HG03135 (cell line): ENCODE results near the gene DPY19L1.
"Not testable (repeated sequence)": the region's sequence is repeated elsewhere in the genome, so short reads cannot be mapped to it uniquely, and the experiment has no call there.

Experiments used
- ATAC-seq: cut with Tn5 transposase; IDR thresholded peaks from one replicate; pipeline ENCODE4 v1.9.1; 2021; ENCODE audit warnings: mild to moderate bottlenecking, moderate library complexity; ENCODE audit not compliant: unreplicated experiment

The DPY19L1 gene

DNA sequence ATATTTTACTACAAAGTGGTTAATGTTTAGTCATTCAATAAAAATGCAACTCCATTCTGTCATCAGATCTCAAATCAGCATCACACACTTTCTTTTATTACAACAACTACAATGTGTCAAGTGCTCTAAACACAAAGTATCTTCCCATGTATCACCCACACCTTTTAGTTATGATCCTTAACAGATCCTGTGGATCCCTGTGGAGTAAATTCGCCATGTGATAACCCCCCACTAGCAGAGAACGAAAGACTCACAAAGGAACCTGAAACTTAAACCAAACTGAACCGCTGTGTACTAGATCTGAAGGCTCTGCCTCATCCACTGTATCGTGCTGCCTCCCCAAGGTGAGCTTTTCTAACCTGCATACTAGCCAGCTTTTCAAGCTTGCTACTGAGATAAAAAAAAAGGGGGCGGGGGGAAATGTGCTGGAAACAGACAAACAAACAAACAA lies 1.7 kb downstream of the DPY19L1 start:
- peak; percentile 11 for ATAC-seq

DNA sequence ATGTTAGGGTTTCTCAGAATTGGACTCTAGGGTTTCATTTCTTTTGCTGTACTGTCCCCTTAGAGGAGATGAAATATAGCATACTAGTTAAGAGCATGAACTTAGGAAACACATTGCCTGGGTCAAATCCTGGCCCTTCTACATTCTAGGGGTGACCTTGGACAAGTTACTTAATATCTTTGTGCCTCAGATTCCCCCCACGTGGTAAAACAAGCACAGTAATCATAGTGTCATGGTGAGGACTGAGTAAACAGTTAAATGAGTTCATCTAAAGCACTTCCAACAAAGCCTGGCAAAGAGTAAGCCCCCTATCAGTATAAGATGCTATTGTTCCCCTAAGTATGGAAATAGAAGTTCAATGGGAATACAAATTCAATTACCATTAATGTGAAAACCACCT lies 5.1 kb downstream of the DPY19L1 start:
- no peak for ATAC-seq

DNA sequence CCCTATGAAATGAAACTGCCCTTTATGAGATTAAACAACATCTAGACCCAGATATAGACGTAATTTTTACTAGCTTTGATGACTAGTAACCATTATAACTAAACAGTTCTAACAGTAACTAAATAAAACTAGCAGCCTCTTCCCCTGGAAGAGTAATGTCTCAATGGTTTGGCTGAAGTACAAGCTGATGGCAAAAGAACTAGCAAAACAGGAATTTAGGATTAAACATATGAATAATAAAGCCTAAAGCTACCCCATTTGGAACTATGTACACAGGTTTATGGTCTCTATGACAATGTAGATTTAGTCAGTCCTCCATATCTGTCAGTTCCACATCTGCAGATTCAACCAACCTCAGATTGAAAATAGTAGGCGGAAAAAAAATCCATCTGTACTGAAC lies 6.4 kb downstream of the DPY19L1 start:
- ATAC-seq, result no peak

DNA sequence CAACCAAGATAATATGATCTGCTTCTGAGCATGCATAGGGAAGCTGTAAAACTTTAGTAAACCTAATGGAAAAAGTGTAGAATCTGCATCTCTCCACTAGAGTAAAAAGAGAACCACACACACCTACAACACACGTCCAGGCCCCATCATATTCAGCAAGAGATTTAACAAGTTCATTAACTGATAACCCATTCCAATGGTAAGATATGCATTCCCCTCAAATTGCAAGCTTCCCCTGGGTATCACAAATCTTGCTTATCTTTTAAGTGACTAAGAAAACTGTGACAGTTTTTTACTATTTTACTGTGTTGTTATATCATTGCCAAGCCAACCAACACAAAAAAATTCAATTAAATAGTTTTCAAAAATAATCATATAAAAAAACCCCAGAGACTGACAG lies 8.0 kb downstream of the DPY19L1 start:
- ATAC-seq, result no peak

DNA sequence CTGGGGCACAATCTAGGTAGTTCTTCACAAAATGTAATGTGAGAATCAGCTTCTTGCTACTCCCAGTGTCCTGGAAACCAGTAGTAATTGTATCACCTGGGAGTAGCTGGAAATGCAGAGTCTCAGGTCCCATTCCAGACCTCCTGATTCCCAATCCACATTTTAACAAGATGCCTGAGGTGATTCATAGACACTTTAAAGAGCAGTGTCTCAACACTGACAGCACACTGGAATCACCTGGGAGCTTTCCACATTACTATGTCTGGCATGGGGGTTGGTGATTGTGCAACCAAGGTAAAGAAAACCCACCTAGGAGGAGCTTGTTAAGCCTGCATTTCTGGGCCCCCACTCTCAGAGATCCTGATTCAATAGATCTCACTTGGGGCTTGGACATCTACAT lies 11.1 kb downstream of the DPY19L1 start:
- ATAC-seq, result no peak

DNA sequence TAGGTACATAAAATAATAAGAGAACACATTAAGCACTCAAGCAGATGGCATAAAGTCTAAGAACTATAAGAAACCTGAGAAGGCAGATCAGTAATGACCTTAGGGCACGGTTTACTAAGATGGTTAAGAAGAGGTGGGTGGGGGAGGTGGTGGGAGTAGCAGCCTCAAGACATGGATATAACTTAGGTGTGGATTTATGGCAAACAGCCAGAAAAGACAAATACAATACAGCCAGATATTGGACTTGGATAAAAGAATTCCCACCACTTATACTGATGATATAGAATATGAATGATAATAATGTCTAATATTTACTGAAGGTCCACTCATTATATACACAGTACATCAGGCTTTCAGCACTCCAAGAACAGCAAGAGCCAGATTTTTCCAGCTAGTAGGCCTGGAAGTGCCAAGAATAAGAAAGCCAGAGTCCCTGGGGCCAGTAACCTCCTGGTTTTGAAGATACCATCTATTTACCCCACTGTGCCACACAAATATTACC lies 11.9 kb downstream of the DPY19L1 start:
- no peak for ATAC-seq

DNA sequence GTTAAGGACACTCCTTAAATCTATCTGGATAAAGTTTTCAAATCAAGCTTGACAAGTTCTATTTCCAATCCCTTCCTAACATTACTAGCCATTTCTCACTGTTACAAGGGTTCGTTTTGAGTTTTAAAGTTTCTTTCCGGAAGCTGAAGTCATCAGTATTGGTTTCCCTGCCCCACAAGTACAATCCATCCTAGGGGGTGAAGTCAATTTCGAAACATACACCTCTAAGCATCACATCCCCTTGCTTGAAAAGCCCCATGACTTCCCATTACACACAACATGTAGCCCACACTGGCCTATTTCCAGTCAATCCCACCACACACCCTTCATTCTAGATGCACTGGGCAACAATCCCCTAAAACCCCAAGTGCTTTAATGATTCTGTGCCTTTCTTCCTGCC lies 13.0 kb downstream of the DPY19L1 start:
- ATAC-seq, result no peak

DNA sequence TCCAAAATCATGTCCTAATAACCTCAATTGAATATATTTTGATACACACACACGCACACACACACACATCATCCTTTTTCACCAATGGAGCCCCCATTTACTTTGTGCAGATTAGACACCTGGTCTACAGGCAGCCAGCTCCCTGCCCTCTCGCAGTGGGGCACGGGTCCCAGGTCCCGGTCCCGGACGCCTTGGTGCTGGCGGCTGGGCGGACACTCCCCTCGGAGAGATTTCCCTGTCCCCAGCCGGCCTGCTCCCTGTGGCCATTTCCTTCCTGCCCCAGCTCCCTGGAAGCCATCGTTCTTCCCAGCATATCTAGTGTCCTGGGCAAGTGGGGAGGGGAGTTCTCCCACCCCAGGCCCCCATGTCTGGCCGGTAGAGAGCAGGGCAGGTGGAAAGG lies 14.6 kb downstream of the DPY19L1 start:
- no peak for ATAC-seq

DNA sequence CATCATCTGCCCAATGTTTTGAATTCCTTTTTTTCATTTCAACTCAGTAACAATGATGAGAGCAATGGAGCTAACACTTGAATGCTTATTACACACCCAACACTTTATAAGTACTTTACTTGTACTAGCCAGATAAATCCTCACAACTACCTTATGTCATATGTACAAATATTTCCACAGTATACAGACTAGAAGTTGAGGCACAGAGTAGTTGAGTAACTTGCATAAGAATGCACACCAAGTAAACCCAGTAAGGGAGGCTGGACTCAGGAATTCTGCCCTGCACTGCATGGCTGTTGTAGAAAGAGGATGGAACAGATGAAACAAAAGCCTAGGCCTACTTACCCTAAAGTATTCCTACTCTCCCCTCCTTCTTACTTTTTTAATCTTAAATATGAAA lies 15.8 kb downstream of the DPY19L1 start:
- ATAC-seq, result no peak

DNA sequence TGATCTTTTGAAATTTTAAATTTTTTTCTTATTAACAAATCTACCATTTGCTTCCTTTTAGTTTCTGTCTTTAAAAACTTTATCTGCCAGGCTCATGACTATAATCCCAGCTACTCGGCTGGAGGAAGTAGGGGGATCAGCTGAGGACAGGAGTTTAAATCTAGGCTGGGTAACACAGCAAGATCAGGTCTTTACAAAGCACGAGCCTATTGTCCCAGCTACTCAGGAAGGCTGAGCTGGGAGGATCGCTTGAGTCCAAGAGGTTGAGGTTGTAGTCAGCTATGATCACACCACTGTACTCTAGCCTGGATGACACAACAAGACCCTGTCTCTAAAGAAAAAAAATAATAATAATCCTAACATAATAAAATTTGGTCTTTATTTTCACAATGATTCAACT lies 17.5 kb downstream of the DPY19L1 start:
- ATAC-seq, result no peak

DNA sequence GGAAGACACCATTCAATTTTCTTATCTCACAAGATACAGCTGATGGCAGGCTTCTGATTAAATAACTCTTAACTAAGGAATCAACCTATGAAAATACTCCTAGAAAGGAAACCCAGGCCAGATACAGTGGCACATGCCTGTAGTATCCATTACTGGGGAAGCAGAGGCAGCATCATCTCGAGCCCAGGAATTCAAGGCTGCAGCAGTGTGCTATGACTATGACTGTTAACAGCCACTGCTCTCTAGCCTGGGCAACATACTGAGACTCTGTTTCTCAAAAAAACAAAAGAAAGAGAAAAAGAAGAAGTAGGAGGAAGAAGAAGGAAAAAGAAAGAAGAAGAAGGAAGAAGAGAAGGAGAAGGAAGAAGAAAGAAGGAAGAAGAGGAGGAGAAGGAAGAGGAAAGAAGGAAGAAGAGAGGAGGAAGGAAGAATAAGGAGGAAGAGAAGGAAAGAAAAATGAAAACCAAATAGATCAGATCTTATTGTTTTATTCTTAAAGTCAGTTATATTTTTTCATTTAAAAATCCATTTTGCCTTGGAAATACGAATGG lies 18.0 kb downstream of the DPY19L1 start:
- no peak for ATAC-seq

DNA sequence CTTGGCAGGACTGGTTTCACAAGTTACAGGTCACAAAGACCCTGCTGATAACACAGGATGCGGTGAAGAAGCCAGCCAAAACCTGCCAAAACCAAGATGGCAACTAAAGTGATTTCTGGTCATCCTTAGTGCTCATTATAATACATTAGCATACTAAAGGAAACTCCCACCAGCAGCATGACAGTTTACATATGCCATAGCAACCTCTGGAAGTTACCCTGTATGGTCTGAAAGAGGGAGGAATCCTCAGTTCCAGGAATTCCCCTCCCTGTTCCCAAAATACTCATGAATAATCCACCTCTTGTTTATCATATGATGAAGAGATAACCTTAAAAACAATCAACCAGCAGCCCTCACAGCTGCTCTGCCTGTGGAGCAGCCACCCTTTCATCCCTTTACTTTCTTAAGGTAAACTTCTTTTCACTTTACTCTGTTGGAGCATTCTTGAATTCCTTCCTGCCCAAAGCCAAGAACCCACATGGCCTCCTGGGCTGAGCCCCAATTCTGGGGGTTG lies 21.9 kb downstream of the DPY19L1 start:
- ATAC-seq, result no peak

DNA sequence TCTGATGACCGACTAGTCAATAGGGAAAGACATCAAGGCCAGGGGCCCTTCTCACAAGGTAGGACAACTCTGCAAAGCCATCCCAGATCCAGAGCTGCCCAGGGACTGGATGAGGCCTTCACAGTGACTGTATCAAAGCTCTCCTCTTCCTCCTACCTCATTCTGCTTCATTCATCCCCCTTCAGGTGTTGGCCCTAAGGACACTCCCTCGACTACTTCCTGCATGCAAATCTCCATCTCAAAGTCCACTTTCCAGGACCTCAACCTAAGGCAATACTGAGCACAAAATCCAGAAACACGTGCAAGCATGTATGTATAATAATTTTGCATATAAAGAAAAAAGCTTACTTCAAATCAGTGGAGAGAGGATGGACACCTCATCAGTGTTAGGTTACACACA lies 25.1 kb downstream of the DPY19L1 start:
- no peak for ATAC-seq

DNA sequence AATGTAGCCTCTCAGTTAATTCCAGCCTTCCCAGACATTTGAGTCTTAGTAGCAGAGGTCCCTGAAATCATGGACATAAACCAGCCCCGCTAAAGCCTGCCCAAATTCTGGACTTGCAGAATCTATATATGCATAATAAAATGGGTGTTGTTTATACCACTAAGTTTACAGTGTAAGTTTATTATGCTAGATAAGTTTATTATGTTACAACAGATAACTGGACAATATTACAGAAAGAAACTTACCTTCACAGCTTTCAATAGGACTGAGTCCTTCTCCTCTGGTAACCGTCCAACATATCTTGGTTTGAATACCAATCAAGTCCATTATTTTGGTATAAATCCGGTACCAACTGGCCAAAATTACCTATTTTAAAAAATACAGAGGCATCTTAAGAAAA lies 26.2 kb downstream of the DPY19L1 start:
- no peak for ATAC-seq

DNA sequence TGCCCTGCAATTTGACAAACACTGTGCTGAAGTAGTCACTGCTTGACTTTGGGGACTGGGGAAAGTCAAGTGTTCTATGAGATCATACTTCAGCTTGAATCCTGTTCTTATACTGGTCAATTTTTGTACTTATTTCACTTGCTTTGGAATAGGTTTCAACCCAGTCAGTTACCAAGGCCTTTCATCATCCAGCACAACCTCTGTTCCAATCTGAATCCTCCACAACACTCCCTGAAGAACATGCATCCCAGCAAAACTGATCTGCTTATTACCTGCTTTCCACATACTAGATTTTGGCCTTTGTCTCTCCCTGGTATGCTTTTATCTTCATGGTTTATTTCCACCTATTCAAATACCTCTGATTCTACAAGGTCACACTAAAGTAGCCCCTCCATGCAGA lies 29.5 kb downstream of the DPY19L1 start:
- ATAC-seq, result no peak

DNA sequence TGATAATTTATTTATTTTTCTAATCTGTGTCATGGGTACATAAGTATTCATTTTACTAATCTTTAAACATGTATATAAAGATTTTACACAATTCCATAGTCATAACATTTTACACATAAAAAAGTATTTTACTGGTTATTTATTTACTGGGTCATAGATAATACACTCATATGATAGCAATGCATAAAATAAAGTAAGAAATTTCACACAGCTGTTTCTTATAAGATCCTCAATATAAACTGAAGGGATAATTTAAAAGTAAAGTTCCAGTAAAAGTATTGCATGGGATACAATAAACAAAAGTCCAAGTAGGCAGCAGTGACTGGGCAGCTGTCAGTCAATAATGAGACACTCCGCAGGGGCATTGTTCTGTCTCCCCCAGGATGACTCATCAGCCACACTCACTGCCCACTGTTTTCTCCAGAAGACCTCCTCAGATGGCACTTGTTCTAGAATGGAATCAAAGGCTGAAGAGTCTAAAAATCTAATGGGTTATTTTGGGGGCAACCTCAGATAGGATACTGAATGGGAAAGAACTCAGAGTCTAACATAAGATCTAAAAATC lies 32.7 kb downstream of the DPY19L1 start:
- ATAC-seq, result no peak

DNA sequence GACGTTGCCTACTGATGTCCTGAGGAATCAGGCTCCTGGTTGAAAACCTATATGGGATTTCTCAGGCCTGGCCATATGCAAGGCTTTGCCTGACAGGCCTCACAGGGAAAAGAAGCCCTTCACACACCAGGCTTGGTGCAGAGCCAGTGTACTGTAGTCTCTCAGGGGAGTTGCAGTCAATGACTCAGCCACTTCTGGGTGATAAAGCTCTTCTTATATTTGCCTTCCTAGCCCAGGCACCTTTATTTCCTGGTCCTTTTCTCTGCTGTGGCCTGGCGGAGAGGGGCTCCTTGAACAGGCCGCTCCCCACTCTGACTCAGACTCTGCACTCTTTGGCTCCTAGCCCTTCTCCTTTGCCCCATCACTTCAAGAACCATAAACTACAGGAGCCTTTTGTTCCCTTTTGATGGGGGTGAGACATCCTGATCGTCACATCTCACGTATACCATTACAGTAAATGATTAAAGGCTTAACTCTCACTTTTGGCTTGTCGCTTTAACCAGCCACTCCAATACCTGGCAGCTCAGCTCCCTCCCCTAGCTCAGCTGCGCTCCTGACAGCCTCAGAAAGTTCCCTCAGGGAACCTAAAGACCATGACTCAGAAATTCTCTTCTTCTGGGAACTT lies 33.5 kb downstream of the DPY19L1 start:
- ATAC-seq, result no peak

DNA sequence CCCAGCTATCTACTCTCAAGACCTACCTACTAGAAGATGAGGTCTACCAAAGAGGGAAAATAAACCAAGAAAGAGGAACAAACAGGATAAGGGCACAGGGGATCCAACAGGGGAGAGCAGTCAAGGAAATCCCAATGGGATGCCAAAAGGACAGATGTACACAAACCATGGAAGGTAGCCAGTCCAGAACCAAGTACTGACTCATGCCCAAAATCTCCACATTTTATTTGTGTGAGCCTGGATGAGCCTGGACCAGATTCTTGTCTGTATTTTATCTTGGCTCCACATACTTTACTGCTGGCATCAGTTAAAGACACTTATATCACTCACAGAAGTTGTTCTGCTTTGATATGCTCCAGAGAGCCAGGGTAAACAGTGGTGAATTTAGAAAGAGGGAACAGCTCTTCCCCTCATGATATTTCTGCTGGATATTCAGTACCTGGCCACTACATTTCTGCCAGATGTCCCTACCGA lies 34.1 kb downstream of the DPY19L1 start:
- not testable (repeated sequence) for ATAC-seq

DNA sequence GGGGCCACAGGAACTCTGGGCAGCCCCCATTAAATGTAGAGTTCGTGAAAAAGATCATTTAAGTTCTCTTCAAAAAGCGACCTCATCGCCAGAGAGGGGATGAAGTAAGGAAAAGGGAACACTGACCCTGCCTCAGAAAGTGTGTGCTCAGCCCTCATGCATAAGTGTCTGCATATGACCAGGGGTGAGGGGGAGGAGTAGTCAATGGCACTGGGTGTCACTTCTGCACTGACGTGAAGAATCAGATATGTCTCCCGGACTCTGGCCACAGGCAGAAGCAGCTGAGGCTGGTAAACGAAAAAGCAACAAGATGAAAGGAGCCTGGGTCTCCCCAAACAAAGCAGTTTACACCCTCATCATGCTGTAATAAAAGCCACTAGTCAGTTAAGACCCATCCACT lies 39.0 kb downstream of the DPY19L1 start:
- ATAC-seq, result not testable (repeated sequence)

DNA sequence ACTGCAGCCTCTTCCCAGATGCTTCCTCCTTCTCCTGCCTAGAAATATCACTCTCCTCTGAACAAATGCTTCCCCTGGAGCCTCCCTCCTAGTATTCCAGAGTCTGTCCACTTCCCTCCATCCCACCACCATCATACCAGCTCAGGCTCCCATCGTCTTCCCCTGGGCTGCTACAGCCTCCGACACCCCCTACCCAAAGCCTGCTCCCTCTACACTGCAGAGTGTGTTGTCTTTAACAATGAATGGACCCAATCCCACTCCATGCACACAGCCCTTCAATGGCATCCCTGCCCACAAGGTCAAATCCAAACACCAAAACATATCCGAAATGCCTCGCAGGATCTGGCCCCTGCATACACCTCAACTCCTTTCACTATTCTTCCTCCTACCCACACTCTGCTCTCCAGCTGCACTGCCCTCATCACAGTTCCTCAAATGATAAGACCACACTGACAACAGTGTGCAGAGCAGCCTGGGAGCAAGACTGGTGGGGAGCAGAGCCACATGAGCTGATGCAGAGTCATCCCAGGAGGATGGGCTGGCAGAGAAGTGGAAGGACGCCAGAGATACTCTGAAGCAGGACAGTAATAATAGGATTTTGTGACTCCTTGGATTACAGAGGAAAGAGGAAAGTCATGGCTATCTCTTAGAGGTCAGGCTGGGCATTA lies 40.7 kb downstream of the DPY19L1 start:
- ATAC-seq, result not testable (repeated sequence)

DNA sequence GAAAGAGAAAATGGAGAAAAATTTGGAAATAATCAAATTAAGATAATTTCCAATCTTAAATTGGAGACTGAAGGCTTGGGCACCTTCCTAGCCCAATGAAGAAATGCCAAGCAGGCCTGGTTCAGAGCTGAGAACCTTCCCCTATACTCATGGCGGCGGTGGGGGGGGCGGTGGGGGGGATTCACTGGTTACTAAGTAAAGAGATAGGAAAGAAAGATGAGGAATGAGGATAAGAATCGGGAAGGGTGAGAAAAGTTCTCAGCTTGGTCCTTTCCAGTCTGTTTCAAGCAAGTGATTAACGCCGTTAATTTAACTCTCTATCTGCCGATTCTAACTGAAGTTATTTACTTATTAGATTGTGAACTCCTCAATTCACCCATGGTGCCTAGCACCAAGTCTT lies 41.5 kb downstream of the DPY19L1 start:
- ATAC-seq, result no peak
